NCI-H1105 treated with DMSO at 0.1 percent for 48 hours (cell line): ENCODE data around the gene BRD4.

ENCODE experiments used
- DNase-seq: peaks from one replicate; lab custom pipeline; 2025; lab: John Stamatoyannopoulos, UW

BRD4 gene

DNA sequence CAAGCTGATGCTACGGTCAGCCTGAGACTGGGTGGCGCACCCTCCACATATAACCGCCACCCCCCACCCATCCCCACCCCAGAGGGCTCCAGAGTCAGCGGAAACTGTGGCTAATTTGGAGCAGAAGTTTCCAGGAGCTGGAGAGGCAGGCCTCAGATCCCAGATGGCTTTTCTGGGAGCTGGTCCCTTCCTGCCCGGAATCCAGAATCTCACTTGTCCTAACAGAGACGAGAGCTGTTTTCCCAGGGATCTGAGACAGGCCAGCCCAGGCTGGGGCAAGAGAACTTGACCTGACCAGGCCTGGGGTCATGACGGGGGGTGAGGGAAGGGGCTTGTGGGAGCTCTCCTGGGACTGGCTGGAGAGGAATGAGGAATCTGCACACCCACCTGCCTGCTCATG is 106.6 kb downstream of the BRD4 start:
- no peak for DNase-seq

DNA sequence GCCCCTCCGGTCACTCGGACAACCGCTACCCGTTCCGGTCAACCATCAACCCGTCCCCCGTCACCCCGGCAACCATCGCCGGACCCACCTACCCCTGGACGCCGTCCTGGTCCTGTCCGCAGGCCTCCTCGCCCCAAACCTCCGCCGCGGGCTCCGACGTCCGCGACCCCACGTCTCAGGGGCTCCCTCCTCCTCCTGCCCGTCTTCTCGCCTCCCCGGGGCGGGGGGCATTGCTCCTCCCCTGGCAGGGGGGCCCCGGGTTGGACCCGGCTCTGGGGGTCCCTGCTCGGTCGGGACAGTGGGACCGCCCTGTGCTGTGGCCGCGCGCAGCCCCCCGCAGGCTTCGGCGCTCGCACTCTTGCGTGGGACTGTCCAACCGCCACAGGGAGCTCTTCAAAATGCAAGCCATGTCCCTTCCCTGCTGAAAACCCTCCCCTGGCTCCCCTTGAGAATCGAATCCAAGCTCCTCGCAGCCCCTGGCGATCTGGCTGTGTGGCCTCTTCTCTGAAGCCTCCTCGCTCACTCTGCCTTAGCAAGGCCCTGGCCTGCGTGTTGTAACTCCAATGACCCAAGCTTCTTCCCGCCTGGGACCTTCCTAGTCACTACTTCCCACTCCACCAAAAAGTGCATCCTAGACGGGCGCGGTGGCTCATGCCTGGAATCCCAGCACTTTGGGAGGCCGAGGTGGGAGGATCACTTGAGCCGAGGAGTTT is 108.5 kb downstream of the BRD4 start:
- DNase-seq = no peak

- peak; percentile 95 for DNase-seq
Measured at GRCh38 chr19:15222738-15223648, 109.3 kb downstream of the BRD4 start.

GRCh38 chr19:15220833-15221232 is 111.5 kb downstream of the BRD4 start:
- DNase-seq = no peak

- DNase-seq = no peak
Measured at GRCh38 chr19:15218501-15218900, 113.8 kb downstream of the BRD4 start.

DNA sequence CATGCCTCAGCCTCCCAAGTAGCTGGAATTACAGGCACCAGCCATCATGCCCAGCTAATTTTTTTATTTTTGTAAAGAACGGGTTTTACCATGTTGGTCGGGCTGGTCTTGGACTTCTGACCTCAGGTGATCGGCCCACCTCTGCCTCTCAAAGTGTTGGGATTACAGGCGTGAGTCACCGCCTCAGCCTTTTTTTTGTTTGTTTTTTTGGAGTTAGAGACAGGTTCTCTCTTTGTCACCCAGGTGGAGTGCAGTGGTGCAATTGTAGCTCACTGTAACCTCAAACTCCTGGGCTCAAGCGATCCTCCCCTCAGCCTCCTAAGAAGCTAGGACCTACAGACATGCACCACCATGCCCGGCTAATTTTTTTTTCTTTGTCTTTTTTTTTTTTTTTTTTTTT is 116.0 kb downstream of the BRD4 start:
- no peak for DNase-seq

DNA sequence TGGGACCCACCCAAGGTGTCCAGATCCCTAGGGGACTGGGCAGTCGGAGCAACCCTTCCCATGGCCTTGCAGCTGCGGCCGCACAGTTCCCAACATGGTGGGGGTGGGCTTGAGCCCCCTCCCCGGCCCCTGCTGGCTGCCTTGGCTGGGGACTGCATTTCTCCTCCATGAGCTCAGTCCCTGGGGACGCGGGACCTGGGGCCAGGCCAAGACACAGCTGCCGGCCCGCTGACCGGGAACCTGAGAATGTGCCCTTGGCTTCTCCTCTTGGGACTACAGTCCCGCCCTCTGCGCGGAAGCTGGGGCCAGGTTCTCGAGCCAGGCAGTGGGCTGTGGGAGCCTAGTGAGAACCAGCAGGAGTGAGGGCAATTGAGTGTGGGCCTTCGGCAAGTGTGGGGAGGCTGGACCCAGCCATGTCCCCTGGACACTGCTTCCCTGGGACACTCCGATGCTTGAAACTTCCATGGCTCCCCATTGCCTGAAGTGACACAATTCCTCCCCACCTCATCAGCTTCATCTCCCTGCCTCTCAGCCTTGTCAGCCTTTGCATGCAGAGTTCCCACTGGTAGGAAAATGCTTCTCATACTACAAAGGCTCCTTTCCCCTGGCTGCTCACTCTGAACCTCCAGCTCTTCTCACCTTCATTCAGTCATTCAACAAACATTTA is 118.5 kb downstream of the BRD4 start:
- DNase-seq = no peak

GRCh38 chr19:15212711-15213110 is 119.6 kb downstream of the BRD4 start:
- no peak for DNase-seq

DNA sequence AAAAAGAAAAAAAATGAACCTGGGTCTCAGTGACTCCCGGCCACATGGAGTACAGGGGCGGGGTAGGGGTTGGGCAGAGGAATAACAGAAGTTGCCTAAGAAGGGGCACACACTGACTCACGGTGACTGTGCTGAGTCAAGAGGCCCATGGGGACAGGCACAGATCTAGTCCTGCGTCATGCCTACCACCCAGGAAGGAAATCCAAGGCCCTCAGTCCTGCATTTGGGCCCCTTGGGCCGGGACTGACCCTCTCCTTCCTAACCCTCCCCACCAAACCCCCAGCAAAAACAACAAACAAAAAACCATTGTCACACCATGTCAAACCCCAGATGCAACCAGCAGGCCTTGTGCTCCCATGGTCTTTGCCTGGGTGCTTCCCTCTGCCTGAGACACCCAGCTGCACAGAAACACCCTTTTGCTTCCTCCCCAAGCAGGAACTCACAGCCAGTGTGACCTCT is 122.0 kb downstream of the BRD4 start:
- DNase-seq = no peak

GRCh38 chr19:15201374-15202023 is 130.8 kb downstream of the BRD4 start:
- DNase-seq = no peak

- no peak for DNase-seq
Measured at GRCh38 chr19:15200553-15201364, 131.6 kb downstream of the BRD4 start, which contains the start of gene NOTCH3. TSS of gene NOTCH3 (minus strand) at chr19:15200995. CDS start at chr19:15200905, 90 bp downstream.

GRCh38 chr19:15199661-15200552 is 132.4 kb downstream of the BRD4 start:
- DNase-seq = peak; percentile 9

DNA sequence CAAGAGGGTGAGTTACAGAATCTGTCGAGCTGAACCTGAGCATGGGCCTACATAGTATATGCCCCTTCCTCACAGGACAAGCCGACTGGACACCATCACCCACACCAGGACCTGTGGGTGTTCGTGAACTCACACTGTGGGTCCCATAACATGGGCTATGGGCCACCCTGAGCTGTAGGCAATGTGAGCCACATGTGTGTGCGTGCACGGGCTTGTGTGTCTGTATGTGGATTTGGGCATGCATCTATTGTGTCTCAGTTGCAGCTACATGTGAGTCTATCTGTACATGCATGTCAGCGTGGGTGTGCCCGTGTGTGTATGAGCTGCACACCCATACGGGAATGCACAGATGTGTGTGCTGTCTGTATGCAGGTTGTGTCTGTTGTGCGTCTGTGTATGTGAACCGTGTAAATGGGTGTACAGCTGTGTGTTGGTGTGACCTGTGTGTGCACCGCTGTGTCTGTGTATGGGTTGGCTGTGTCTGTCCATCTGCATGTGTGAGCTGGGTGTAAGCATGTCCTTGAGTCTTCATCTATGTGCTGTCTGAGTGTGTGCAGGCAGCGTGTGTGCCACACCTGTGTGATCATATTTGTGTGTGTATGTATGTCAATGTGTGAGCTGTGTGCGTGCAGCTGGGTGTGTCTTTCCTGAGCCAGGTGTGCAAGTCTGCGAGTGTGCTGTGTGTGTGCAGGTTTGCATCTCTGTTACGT is 133.2 kb downstream of the BRD4 start:
- no peak for DNase-seq

GRCh38 chr19:15197942-15198341 is 134.4 kb downstream of the BRD4 start:
- no peak for DNase-seq

DNA sequence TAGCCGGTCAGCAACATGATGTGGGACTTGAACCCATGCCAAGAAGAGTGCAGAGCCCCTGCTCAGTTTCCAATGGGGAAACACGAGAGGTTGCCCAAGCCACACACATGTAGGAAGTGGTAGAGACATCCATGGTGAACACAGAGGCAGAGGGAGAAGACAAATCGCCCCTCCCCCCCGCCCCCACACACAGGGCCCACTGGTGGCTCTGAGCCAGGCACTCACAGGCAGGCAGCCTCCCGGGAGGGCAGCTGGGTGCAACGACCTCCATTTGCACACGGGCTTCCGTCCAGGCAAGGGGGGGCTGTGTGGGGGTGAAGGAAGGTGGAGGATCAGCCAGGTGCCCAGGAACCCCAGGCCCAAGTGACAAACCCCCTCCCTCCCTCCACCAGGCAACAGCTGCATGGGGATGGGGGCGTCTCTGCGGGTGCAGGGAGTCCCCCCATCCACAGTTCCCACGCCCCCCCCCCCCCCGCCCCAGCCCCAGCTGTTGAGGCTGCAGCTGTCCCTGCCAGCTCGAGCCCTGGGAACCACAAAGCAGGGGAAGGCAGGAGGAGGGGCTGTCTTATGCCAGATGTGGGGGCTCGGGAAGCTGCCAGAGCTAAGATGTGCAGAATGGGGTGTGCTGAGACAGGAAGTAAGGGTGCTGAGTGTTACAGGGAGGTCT is 134.9 kb downstream of the BRD4 start:
- DNase-seq = peak; percentile 87

GRCh38 chr19:15196360-15197005 is 135.9 kb downstream of the BRD4 start:
- peak; percentile 29 for DNase-seq

GRCh38 chr19:15195371-15196334 is 136.7 kb downstream of the BRD4 start:
- DNase-seq = peak; percentile 89
